KOPT-K1 (cell line): ENCODE results near the gene TEKT4.
"Not testable (repeated sequence)": the region's sequence is repeated elsewhere in the genome, so short reads cannot be mapped to it uniquely, and the experiment has no call there.

ENCODE experiments used
- H3K27ac ChIP-seq: fragments of 200-600 bp; sonication (generic); 2 replicates; pipeline ENCODE4 v1.5.1; 2016; ENCODE audit warnings: antibody characterized with exemption, mild to moderate bottlenecking, low read depth, low read length; ENCODE audit not compliant: poor library complexity, severe bottlenecking
- H3K36me3 ChIP-seq: fragments of 200-600 bp; sonication (generic); 2 replicates; pipeline ENCODE4 v1.5.1; 2017; ENCODE audit warnings: antibody characterized with exemption, mild to moderate bottlenecking, low read length, moderate library complexity; ENCODE audit not compliant: insufficient read depth
- H3K9me3 ChIP-seq: fragments of 200-600 bp; sonication (generic); 2 replicates; pipeline ENCODE4 v1.5.1; 2017; ENCODE audit warnings: antibody characterized with exemption, low read length, mild to moderate bottlenecking; ENCODE audit not compliant: insufficient read depth, poor library complexity, severe bottlenecking

Gene TEKT4

GRCh38 chr2:94871226-94872087 is at the start of gene TEKT4:
TEKT4 (plus strand) TSS chr2:94871430; CDS start chr2:94871580, 150 bp downstream.
- Histone ChIP-seq H3K36me3 (no peaks in the 10 kb centered on the region), H3K9me3 (no peaks in the 10 kb centered on the region), H3K27ac (no peak within 1 kb of the TSS)

- not testable (repeated sequence) for H3K9me3 ChIP-seq, H3K27ac ChIP-seq, H3K36me3 ChIP-seq
These were observed 32.0 kb upstream of the TEKT4 start for GRCh38 chr2:94839224-94839623.

- H3K27ac ChIP-seq, H3K36me3 ChIP-seq, H3K9me3 ChIP-seq: not testable (repeated sequence)
These were observed 14.4 kb upstream of the TEKT4 start for GRCh38 chr2:94856856-94857255.

GRCh38 chr2:94857367-94858162 is 13.7 kb upstream of the TEKT4 start:
- not testable (repeated sequence) for H3K9me3 ChIP-seq, H3K36me3 ChIP-seq, H3K27ac ChIP-seq

- not testable (repeated sequence) for H3K36me3 ChIP-seq, H3K9me3 ChIP-seq, H3K27ac ChIP-seq
These were observed 12.9 kb upstream of the TEKT4 start for GRCh38 chr2:94858163-94858888.

GRCh38 chr2:94861308-94862152 is 9.7 kb upstream of the TEKT4 start:
- Histone ChIP-seq H3K27ac (no peak overlapping the region), H3K36me3 (no peaks in the 10 kb centered on the region), H3K9me3 (no peaks in the 10 kb centered on the region)

GRCh38 chr2:94862903-94863302 is 8.3 kb upstream of the TEKT4 start:
- not testable (repeated sequence) for H3K9me3 ChIP-seq, H3K27ac ChIP-seq, H3K36me3 ChIP-seq

GRCh38 chr2:94869131-94869530 is 2.1 kb upstream of the TEKT4 start:
- Histone ChIP-seq H3K27ac (no peak overlapping the region), H3K36me3 (no peaks in the 10 kb centered on the region), H3K9me3 (no peaks in the 10 kb centered on the region)

GRCh38 chr2:94869552-94870439 is 1.4 kb upstream of the TEKT4 start:
- Histone ChIP-seq H3K27ac (no peak overlapping the region), H3K36me3 (no peaks in the 10 kb centered on the region), H3K9me3 (no peaks in the 10 kb centered on the region)

GRCh38 chr2:94870440-94871225 is 597 bp upstream of the TEKT4 start:
- Histone ChIP-seq H3K9me3 (no peaks in the 10 kb centered on the region), H3K36me3 (no peaks in the 10 kb centered on the region), H3K27ac (no peak overlapping the region)

- Histone ChIP-seq H3K27ac (no peak overlapping the region), H3K36me3 (no peaks in the 10 kb centered on the region), H3K9me3 (no peaks in the 10 kb centered on the region)
These were observed 923 bp downstream of the TEKT4 start for GRCh38 chr2:94872088-94872618.

GRCh38 chr2:94872676-94873361 is 1.6 kb downstream of the TEKT4 start:
- no peaks in the 10 kb centered on the region for H3K9me3 ChIP-seq
- no peak overlapping the region for H3K27ac ChIP-seq
- no peaks in the 10 kb centered on the region for H3K36me3 ChIP-seq
